SK-MEL-5 (cell line): ENCODE measurements around the gene KRT73. TPM values are rescaled to one million over a fixed set of nuclear protein-coding genes. Genes with fewer than 3 reads are reported as not detected.
"Not testable (repeated sequence)": the region's sequence is repeated elsewhere in the genome, so short reads cannot be mapped to it uniquely, and the experiment has no call there.

Experiments
- DNase-seq: peaks from one replicate; pipeline ENCODE4 v3.0.0-alpha.2; 2016; ENCODE audit warnings: low read depth, low spot score
- in situ Hi-C: cut with HindIII; loops from 2 replicates; pipeline ENCODE4 v1.10.0; 2016; ENCODE audit warnings: low sequenced_read_pairs, high pct_unique_total_duplicates, low pct_unique_long_range_greater_than_20kb
- total RNA-seq: library from RNA; depleted of rRNA; stranded (reverse); fragments of >200 nt; shearing (Covaris generic); gene quantifications from 2 replicates; pipeline ENCODE4 v1.2.3, GENCODE V29; 2014

Gene KRT73
- total RNA-seq, 1 experiment from 2014 or later: not detected

DNA sequence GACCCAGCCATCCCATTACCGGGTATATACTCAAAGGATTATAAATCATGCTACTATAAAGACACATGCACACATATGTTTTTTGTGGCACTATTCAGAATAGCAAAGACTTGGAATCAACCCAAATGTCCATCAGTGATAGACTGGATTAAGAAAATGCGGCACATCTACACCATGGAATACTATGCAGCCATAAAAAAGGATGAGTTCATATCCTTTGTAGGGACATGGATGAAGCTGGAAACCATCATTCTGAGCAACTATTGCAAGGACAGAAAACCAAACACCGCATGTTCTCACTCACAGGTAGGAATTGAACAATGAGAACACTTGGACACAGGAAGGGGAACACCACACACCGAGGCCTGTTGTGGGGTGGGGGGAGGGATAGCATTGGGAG, 24.1 kb downstream of the KRT73 start:
- DNase-seq, in situ Hi-C loops: not testable (repeated sequence)

DNA sequence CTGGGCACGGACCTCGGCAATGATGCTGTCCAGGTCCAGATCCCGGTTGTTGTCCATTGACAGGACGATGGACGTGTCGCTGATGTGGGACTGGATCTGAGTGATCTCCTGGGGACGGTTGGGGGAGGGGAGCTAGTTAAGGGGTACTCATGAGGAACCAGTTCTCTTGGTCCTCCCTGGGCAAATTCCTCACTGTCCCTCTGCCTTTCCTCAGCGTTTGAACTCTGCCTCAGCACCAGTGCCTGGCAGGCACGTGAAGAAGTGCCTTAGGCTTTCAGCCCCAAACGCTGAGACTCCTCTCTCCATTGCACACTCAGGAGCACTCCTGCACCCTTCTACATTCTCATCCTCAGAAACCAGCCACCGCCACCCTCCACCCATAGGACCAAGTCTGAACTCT, 26.8 kb downstream of the KRT73 start:
- no peak for DNase-seq
- in situ Hi-C loops: no loop called here

DNA sequence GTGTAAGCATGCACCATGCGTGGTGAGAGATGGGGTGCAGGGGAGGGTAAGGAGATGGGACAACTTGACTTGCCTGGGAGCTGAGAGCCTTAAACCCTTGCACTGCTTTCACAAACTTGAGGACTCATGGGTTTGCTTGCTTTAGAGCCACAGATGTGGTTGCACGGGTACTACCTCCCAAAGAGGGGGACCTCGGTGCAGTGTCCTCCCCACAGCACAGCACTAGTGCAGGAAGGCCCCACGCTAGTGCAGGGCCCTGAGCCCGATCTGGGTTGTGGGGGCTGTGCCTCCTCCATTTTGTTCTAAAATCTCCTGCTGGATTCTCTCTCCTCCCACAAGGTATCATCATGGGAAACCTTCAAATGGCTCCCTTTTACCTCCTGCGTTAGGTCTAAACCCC, 28.3 kb downstream of the KRT73 start:
- no peak for DNase-seq
- in situ Hi-C loops: no loop called here

DNA sequence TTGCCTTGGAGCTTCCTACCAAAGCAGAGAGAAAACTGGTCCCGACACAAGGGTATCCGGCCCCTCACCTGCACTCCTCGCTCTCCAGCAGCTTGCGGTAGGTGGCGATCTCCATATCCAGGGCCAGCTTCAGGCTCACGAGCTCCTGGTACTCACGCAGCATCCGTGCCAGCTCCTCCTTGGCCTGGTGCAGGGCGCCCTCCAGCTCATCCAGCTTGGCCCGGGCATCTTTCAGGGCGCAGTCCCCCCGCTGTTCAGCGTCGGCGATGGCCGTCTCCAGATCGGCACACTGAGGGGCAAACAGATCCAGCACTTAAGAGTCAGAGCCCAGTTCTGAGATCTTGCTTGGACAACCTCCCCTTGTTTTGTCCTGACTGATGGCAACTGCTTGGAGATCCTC, 30.8 kb downstream of the KRT73 start:
- in situ Hi-C loops: no loop called here
- DNase-seq: no peak

DNA sequence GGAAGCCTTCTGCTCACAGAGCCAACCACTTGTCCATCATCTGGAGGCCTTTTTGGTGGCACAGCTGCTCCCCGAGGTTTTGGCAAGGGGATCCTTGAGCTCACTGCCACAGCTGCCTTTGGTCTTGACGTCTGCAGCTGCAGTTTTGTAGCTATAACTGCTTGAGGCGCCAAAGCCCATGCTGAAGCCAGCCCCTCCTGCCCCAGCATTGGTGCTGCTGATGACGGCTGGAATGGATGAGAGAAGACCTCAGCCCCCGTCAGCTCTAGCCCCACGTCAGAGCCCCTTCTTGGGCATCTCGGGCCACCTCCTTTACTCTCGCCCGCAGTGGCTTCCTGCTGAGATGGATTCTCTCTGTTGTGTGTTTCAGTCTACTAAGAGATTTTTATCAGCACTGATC, 32.4 kb downstream of the KRT73 start:
- no peak for DNase-seq
- in situ Hi-C loops: no loop called here

DNA sequence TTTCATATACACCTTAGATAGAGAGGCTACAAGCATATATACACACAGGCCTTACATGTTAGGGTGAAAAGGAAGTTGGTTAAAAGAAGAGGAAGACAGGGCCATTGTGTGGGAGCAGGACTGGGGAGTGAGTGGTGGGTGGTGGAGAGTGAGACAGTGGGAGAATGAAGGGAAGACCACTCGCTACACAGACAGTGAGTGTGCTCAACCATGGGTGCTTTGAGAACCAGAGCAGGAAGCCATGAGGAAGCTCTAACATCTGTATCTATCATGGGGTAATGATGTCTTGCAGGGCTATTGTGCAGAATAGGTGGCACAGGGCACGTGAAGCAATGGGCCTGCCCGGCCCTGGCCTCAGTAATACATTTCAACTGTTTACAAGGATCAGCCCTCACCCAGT, 33.3 kb downstream of the KRT73 start:
- in situ Hi-C loops: no loop called here
- DNase-seq: no peak

DNA sequence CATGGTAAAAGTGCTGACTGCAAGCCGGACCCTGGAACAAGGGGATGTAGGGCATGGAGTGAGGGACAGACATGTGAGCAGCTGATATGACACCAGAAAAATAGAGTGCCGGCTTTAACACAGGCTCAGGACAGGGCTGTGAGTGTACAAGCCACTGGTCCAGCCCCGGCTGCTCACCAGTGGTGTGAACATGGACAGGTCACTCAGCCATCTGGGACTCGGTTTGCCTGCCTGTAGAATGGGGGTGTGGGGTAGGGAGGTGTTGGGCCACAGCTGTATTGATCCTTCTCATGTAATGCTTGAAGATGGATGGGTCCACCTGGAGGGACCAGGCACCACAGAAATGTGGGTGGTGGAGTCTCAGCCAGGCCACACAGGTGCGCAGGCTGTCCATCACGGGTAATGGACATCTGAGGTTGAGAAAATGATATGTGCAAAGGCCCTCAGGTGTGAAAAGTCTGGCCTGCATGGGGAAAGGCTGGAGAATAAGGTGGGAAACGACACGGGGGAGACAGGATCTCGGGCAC, 34.1 kb downstream of the KRT73 start:
- in situ Hi-C loops: no loop called here
- no peak for DNase-seq

DNA sequence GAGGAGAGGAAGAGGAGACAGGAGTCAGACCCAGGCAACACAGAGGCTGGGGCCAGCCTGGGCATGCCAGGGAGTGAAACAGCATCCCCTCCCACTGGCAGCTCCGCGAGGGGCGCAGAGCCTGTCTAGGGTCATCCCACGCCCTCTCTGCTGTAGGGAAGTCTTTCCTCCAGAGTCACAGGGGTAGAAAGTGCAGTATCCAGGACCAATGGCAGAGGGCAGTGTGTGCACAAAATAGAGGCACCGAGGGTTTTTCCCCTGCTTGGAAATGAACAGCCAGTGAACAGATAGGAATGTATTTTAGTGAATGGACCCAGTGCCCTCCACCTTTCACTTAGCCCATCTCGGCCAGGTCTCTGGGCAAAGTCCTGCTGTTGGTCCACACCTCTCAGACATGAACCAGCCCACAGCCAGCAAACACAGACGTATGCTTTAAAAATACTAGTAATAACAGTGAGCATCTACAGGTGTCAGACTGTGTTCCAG, 35.3 kb downstream of the KRT73 start:
- peak; percentile 77 for DNase-seq
- in situ Hi-C loops: no loop called here

DNA sequence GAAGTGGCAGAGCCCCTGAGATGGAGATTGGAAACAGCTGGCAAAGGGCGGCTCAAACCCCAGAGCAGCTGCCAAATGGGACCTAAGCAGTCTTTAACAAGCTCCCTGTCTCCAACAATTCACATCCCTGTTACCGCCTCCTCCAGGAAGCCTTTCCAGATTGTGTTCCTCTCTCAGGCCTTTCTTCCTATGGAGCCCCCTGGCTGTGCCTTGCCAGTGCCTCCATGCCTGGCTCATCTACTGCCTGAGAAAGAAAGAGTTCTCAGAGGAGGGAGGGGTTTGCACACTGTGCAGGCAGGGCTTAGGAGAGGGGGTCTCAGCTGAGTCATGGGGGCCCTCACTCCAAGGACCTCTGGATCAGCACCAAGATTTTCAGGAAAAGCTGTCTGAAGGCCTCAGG, 35.9 kb downstream of the KRT73 start:
- in situ Hi-C loops: no loop called here
- DNase-seq: no peak

DNA sequence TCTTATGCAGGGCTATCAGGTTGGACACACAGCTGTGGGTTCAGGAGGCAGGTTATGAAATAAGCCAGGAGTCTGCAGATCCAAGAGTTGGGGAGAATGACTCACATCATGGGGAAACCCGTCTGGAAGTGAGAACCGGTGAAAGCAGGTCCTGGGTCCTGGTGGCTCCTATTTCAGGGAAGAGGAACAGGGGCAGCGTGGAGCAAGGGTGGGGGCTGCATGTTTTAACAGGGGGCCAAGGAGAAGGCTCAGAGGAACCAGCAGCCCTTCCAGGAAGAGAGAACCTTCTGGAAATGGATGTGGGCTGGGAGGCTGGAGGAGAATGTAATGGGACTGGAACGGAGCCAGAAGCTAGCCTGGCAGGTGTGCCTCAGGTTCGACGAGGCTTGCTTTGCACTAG, 36.9 kb downstream of the KRT73 start:
- DNase-seq: no peak
- in situ Hi-C loops: no loop called here

DNA sequence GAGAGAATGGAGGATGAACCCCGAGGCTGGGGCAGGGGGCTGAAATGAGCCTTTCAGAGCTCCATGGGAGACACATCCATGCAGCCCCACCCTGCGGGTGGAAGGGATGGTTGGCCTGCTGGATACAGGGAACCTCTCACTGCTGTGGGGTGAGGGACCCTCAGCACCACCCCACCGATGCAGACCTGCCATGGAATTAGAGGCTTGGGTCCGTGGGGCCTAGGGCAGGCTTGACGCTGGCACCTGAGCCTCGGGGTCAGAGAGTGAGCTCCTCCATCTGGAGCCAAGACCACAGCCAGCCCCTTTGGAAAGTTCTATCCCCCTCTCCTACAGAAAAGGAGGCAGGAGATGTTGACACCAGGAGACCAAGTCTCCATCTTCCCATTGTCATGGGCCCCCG, 37.3 kb downstream of the KRT73 start:
- in situ Hi-C loops: no loop called here
- DNase-seq: no peak

DNA sequence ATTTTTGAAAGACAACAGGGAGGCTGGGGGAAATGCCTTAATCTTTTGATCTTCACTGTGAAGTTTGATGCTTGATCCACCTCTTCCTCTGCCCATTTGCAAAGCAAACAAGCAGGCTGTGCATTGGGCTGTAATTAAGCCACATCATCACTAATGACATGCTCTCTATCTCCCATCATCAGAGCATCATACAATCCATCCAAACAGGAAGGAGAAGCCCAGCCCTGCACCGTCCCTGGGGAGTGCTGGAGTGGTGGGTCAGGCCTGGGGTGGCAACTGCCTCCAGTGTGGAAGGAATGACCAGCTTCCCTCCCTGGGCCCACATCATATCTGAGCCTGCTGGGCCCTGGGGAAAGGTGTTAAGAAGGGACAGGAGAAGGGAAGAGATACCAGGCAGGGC, 37.9 kb downstream of the KRT73 start:
- no peak for DNase-seq
- in situ Hi-C loops: no loop called here

DNA sequence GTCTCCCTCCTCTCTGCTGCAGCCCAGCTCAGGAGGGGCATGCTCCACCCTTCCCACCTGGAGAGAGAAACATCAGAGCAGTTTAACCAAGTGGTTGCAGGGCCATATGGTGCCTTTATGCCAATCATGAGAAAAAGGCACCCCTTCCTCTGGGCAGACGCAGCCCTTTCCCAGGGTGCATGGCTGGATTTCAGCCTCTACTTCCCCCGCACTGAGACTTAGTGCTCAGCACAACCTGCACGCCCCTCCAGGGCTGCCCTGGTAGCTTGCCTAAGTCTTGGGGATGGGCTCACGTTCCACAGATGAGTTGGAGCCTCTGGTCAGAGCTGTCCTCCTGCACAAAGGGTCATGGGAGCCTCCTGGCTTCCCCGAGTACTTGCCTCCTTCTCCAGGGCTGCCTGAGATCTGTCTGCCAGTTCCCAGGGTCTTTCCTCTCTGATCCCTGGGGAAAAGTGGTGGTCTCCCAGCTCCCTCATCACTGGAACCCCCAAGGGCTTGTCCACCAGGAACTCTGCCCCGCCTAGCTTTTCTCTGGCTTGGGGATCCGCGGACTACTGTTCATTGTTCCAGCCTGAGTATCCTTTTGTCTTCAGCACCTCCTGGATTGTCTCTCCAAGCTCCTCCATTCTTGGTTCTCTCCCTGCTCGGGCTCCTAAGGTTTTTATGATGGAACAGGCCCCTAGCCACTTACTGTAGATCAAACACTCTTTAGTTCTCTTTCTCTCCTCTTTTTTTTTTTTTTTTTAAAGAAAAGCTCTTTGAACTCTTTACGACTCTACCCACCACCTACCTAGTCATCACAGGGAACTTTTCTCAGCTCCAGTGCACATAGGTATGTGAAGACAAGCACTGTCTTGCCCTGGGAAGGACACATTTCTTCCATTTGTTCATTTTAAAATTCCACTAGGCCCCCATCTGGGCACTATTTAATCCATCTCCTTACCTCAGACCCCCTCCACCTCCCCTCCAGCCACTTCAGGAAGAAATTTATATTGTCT, 38.6 kb downstream of the KRT73 start:
- in situ Hi-C loops: no loop called here
- DNase-seq: no peak

DNA sequence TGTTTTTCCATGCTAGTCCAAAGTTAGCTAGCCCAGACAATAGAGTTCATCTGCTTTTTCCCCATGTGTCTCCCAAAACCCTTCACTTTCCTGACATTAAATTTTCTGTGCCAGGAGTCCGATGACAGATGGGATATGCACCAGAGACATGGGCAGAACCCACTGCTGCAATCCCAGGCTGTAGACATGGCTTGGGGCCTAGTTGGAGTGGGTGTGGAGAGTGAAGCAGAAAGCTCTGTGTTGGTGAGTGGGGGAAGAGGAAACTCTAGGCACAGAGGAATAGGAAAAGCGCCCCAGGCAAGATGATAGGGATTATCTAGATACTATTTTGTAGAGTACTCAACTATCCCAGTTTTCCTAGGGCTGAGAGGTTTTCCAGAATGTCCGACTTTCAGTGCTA, 39.9 kb downstream of the KRT73 start:
- DNase-seq: no peak
- in situ Hi-C loops: no loop called here

DNA sequence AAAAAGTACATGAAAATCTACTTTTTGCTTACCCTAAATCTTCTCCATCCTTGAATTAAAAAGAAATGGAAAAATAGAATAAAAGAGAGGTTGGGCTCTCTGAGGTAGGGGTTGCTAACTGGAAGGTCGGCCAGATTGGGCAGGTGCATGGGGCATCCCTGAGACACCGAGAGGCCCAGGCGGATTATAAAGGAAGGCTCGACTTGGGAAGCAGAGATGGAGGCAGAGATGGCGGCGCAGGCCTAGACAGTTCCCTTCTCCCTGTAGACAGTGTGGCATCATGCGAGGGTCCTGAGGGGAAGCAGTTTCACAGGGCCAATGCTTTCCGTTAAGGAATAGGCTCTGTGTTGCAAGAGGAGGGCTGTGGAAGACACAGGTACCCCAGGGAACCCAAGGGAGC, 41.0 kb downstream of the KRT73 start:
- in situ Hi-C loops: no loop called here
- no peak for DNase-seq

DNA sequence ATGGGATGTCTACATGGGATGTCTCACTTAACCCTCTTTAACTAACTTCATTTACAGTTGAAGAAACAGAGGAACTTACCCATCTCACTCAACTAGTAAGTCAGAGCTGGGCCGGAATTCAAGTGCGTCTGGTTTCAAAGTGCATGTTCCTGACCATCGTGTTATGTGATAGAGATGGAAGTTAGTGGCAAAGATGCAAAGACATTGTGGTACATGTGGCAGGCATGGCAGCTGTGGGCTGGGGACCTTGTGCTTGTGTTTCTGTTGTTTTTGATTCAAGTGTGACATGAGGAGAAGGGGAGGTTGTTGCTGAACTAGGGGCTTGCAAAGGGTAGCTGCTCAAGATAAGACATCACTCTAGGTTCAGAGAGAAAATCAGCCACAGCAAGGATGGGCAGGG, 42.4 kb downstream of the KRT73 start:
- in situ Hi-C loops: no loop called here
- DNase-seq: no peak

DNA sequence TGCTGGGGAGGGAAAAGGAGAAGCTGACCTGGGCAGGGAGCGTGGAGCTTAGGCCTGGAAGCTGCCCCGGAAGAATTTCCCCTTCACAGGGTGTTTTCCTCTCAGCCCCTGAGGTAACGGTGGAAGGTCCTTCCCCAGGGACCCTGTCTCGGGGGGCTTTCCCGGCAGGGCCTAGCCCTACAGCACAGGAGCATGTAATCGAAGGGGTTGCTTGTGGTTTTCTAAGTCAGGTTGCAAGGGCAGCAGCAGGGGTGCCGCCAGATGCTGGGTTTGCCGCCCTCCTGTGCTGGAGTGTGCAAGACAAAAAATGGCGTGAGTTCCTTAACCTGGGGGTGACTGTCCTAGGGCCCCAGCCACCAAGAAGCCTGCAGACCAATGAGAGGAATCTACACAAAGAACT, 43.1 kb downstream of the KRT73 start:
- no peak for DNase-seq
- in situ Hi-C loops: no loop called here

DNA sequence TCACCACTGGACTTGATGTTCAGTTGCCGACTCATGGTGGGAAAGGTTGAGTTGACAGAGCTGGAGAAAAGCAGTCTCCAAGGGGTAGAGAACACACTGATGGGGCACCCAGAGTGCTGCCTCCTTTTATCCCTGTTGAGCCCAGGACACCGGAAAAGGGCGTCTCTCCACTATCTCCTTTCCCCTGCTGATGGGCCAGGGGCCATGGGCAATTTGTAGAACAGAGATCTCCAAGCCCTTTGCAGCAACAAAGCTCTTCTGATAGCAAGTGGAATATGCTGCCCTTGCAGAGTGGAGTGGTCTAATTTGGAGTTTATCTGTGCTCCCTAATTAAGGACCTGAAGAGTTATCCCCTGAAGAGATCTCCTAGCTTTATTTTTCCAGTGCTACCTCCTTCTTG, 44.6 kb downstream of the KRT73 start, which contains the start of gene KRT74:
TSS of gene KRT74 (minus strand) at position 101 of the 400 bp plus-strand sequence. CDS start at position 35, 66 bp downstream.
- in situ Hi-C loops: no loop called here

DNA sequence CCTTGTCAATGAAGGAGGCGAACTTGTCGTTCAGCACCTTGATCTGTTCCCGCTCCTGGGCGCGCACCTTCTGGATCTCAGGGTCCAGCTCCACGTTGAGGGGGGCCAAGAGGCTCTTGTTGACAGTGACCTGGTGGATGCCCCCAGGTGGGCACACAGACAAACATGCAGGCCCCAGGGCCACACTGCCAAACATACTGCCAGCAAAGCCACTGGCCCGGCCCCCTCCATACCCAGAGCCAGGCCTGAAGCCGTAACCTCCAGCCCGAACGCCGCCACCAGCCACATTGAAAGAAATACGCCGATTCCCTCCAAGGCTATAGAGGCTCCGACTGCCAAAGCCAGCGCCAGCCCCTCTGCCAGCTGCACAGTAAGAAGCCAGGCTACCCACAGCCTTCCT, 45.1 kb downstream of the KRT73 start:
- DNase-seq: no peak
- in situ Hi-C loops: no loop called here

More for the DNA sequence above, 44.6 kb downstream of the KRT73 start, which contains the start of gene KRT74:
- no peak for DNase-seq
